PFSK-1 (cell line): Measurements from ENCODE around the gene PDGFRB.

Source experiments
- FOXP2 ChIP-seq: optimal IDR thresholded peaks from 2 replicates; pipeline ENCODE3; 2011; ENCODE audit warnings: borderline replicate concordance, control low read depth, inconsistent platforms; ENCODE audit not compliant: insufficient read depth; ENCODE audit errors: extremely low read length, extremely low read depth
- POLR2AphosphoS5 ChIP-seq: IDR thresholded peaks from 2 replicates; pipeline ENCODE4 v1.6.1; 2012; ENCODE audit warnings: low read depth, mild to moderate bottlenecking, control low read depth, low read length, moderate library complexity
- REST ChIP-seq, 2 experiments: IDR thresholded peaks; 2 replicates each; pipeline versions ENCODE4 v1.6.1 to v1.8.0; 2011 to 2012; ENCODE audit warnings: low read depth in 2 of 2, low read length in 2 of 2, control low read depth in 1 of 2, inconsistent platforms in 1 of 2, mild to moderate bottlenecking in 1 of 2, moderate library complexity in 1 of 2; ENCODE audit not compliant: insufficient read depth in 1 of 2
- SIN3A ChIP-seq: IDR thresholded peaks from 2 replicates; pipeline ENCODE4 v1.6.1; 2012; ENCODE audit warnings: mild to moderate bottlenecking, low read length, moderate library complexity, borderline replicate concordance; ENCODE audit not compliant: insufficient read depth
- TAF1 ChIP-seq: IDR thresholded peaks from 2 replicates; pipeline ENCODE4 v1.6.1; 2012; ENCODE audit warnings: low read length, control low read depth, borderline replicate concordance; ENCODE audit not compliant: insufficient read depth

The PDGFRB gene

GRCh38 chr5:150122536-150123481, 32.8 kb downstream of the PDGFRB start:
- no peak for TF ChIP-seq POLR2AphosphoS5
- no peak for TF ChIP-seq FOXP2
- no peak for TF ChIP-seq REST (IDR thresholded peaks at IDR 0.05; ENCODE audit: insufficient read depth in 1 of 2, low read depth in 2 of 2, low read length in 2 of 2)
- no peak for TF ChIP-seq TAF1
- TF ChIP-seq SIN3A = no peak

- no peak for TF ChIP-seq TAF1
- no peak for TF ChIP-seq SIN3A
- TF ChIP-seq REST (IDR thresholded peaks at IDR 0.05; ENCODE audit: insufficient read depth in 1 of 2, low read depth in 2 of 2, low read length in 2 of 2) = no peak
- no peak for TF ChIP-seq POLR2AphosphoS5
- TF ChIP-seq FOXP2 = no peak
Observed at GRCh38 chr5:150122158-150122510, 33.5 kb downstream of the PDGFRB start.

DNA sequence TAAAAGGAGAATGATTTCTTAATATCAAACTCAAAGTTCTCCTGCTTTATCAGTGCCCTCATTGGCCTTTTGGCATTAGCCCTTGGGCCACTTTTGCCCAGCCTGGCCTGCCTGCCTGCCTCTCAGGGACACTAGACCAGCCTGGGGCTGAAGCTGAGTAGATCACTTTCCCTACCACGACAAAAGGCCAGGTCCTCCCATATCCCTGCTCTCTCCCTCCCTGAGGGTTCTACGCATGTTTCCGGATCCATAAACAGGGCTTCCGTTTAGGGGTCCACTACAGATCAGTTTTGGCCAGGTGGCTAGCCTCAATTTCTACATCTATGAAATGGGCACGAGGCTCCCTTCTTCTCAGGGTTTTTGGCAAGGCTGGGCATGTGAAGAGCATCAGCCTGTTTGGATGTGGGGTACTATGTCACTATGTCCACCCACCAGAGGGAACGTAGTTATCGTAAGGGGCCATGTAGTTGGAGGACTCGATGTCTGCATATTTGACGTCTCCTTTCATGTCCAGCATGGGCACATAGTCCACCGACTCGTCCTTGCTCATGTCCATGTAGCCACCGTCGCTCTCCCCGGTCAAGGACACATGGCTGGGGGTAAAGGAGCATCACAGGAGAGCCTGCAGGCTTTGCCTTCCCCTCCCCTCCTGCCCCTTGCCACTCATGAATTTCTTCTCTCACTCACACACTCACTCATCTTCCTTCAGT, 34.0 kb downstream of the PDGFRB start:
- TF ChIP-seq TAF1 = no peak
- TF ChIP-seq SIN3A = no peak
- TF ChIP-seq FOXP2 = no peak
- TF ChIP-seq REST (IDR thresholded peaks at IDR 0.05; ENCODE audit: insufficient read depth in 1 of 2, low read depth in 2 of 2, low read length in 2 of 2) = no peak
- no peak for TF ChIP-seq POLR2AphosphoS5

GRCh38 chr5:150120617-150121447, 34.8 kb downstream of the PDGFRB start:
- no peak for TF ChIP-seq REST (IDR thresholded peaks at IDR 0.05; ENCODE audit: insufficient read depth in 1 of 2, low read depth in 2 of 2, low read length in 2 of 2)
- TF ChIP-seq SIN3A = no peak
- TF ChIP-seq TAF1 = no peak
- no peak for TF ChIP-seq POLR2AphosphoS5
- TF ChIP-seq FOXP2 = no peak
